A673 (cell line): ENCODE results near the gene TCTN1. TPM values are rescaled to one million over a fixed set of nuclear protein-coding genes. Genes with fewer than 3 reads are reported as not detected.
A peak's percentile ranks its signal among the peaks of the same experiment; 100 is the strongest.

Source experiments
- BruUV-seq: library from RNA; stranded (reverse); fragments of 400-500 nt; replicated peaks from 2 replicates; lab custom pipeline; 2021; lab: Mats Ljungman, UMichigan
- CTCF ChIA-PET: fragments of 300-600 bp; sonication (Branson Sonifier 250); formaldehyde crosslinking; loops from one replicate; lab custom pipeline; 2022; ENCODE audit warnings: antibody characterized with exemption; lab: Charles Lee
- POLR2A ChIA-PET: fragments of 300-600 bp; sonication (Branson Sonifier 250); formaldehyde crosslinking; loops from one replicate; lab custom pipeline; 2022; ENCODE audit warnings: antibody characterized with exemption; ENCODE audit not compliant: low non-redundant PET; lab: Charles Lee
- DNase-seq: peaks from one replicate; pipeline ENCODE4 v3.0.0-alpha.2; 2015; ENCODE audit warnings: low spot score
- H3K27ac ChIP-seq: fragments of 200-600 bp; sonication (generic); 2 replicates; pipeline ENCODE4 v1.5.1; 2016; ENCODE audit warnings: mixed run types, low read depth, mild to moderate bottlenecking, mixed read lengths, antibody characterized with exemption, low read length; ENCODE audit not compliant: poor library complexity, severe bottlenecking
- H3K27me3 ChIP-seq: fragments of 200-600 bp; sonication (generic); replicated peaks from 2 replicates; pipeline ENCODE4 v1.6.1; 2017; ENCODE audit warnings: mixed run types, low read depth, mild to moderate bottlenecking, mixed read lengths, antibody characterized with exemption, low read length; ENCODE audit not compliant: insufficient read depth, poor library complexity
- H3K36me3 ChIP-seq: fragments of 200-600 bp; sonication (generic); 2 replicates; pipeline ENCODE4 v1.6.1; 2016; ENCODE audit warnings: mixed run types, mild to moderate bottlenecking, mixed read lengths, antibody characterized with exemption, low read length; ENCODE audit not compliant: insufficient read depth, poor library complexity, severe bottlenecking
- H3K4me1 ChIP-seq: fragments of 200-600 bp; sonication (generic); 2 replicates; pipeline ENCODE4 v1.6.1; 2017; ENCODE audit warnings: mixed run types, mild to moderate bottlenecking, mixed read lengths, antibody characterized with exemption, low read length; ENCODE audit not compliant: insufficient read depth, poor library complexity, severe bottlenecking
- H3K4me3 ChIP-seq: fragments of 200-600 bp; sonication (generic); 2 replicates; pipeline ENCODE4 v1.5.1; 2016; ENCODE audit warnings: low read depth, mixed run types, mild to moderate bottlenecking, mixed read lengths, low read length; ENCODE audit not compliant: poor library complexity, severe bottlenecking
- H3K9me3 ChIP-seq: fragments of 200-600 bp; sonication (generic); 2 replicates; pipeline ENCODE4 v1.6.1; 2016; ENCODE audit warnings: mixed run types, low read depth, mild to moderate bottlenecking, mixed read lengths, antibody characterized with exemption, low read length; ENCODE audit not compliant: poor library complexity, severe bottlenecking
- EZH2 ChIP-seq: fragments of 200-600 bp; sonication (generic); IDR thresholded peaks from 2 replicates; pipeline ENCODE4 v1.6.1; 2017; ENCODE audit warnings: borderline replicate concordance, low read depth, mild to moderate bottlenecking, mixed read lengths, antibody characterized with exemption, low read length; ENCODE audit not compliant: poor library complexity, severe bottlenecking
- intact Hi-C: fragments of 100-400 bp; cut with micrococcal nuclease; formaldehyde crosslinking; loops from one replicate; pipeline ENCODE4 v1.10.0; 2022; ENCODE audit not compliant: unreplicated experiment
- total RNA-seq: library from RNA; stranded (reverse); gene quantifications from 2 replicates; pipeline ENCODE4 v1.2.3, GENCODE V29; 2021
- TF ChIP-seq, protein P1 (sequence below): fragments of 300-800, 200-600 bp; sonication (generic); conservative IDR thresholded peaks from 2 replicates; pipeline ENCODE4 v1.5.1; 2017; ENCODE audit warnings: low read depth, mild to moderate bottlenecking, antibody characterized with exemption, low read length, moderate library complexity, mixed read lengths

Gene TCTN1
- total RNA-seq, 1 experiment from 2014 or later = 38.8 TPM

GRCh38 chr12:110686294-110686903 is 72.5 kb downstream of the TCTN1 start:
- BruUV-seq = no TSS peak
- intact Hi-C loops = no loop called here

GRCh38 chr12:110687396-110688169 is 73.7 kb downstream of the TCTN1 start:
- Histone ChIP-seq H3K9me3 (no peaks in the 10 kb centered on the region), H3K4me3 (no peak overlapping the region), H3K27me3 (no peaks in the 10 kb centered on the region), H3K4me1 (peaks cover 4% of the 10 kb centered on the region), H3K36me3 (no peaks in the 10 kb centered on the region), H3K27ac (no peak overlapping the region)
- ChIA-PET POLR2A (no interaction called here), CTCF (no interaction called here)
- TF ChIP-seq, protein P1, sequence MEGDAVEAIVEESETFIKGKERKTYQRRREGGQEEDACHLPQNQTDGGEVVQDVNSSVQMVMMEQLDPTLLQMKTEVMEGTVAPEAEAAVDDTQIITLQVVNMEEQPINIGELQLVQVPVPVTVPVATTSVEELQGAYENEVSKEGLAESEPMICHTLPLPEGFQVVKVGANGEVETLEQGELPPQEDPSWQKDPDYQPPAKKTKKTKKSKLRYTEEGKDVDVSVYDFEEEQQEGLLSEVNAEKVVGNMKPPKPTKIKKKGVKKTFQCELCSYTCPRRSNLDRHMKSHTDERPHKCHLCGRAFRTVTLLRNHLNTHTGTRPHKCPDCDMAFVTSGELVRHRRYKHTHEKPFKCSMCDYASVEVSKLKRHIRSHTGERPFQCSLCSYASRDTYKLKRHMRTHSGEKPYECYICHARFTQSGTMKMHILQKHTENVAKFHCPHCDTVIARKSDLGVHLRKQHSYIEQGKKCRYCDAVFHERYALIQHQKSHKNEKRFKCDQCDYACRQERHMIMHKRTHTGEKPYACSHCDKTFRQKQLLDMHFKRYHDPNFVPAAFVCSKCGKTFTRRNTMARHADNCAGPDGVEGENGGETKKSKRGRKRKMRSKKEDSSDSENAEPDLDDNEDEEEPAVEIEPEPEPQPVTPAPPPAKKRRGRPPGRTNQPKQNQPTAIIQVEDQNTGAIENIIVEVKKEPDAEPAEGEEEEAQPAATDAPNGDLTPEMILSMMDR = no peak
- TF ChIP-seq EZH2 = no peak
- BruUV-seq = no TSS peak
- intact Hi-C loops = no loop called here
- no peak for DNase-seq

More at GRCh38 chr12:110686294-110686903, 72.5 kb downstream of the TCTN1 start:
- H3K4me3 ChIP-seq = no peak overlapping the region
- no peaks in the 10 kb centered on the region for H3K36me3 ChIP-seq
- H3K27me3 ChIP-seq = no peaks in the 10 kb centered on the region
- peaks cover 4% of the 10 kb centered on the region for H3K4me1 ChIP-seq
- ChIA-PET CTCF (no interaction called here), POLR2A (no interaction called here)
- H3K9me3 ChIP-seq = no peaks in the 10 kb centered on the region
- DNase-seq = no peak
- no peak overlapping the region for H3K27ac ChIP-seq
- TF ChIP-seq, protein P1 = no peak
- no peak for TF ChIP-seq EZH2

- intact Hi-C loops = no loop called here
- H3K27ac ChIP-seq = no peak within 1 kb of the TSS
- BruUV-seq = no TSS peak
- ChIA-PET POLR2A (no interaction called here), CTCF (no interaction called here)
- no peak for TF ChIP-seq EZH2
- TF ChIP-seq, protein P1 = no peak
- no peak for DNase-seq
- no peaks in the 10 kb centered on the region for H3K9me3 ChIP-seq
- H3K36me3 ChIP-seq = no peaks in the 10 kb centered on the region
- peaks cover 11% of the 10 kb centered on the region for H3K4me1 ChIP-seq
- no peaks in the 10 kb centered on the region for H3K27me3 ChIP-seq
- H3K4me3 ChIP-seq = peak within 1 kb of the TSS; percentile 55
Measured at GRCh38 chr12:110688446-110689280, 74.7 kb downstream of the TCTN1 start, which contains the start of gene HVCN1. Gene HVCN1, minus strand, starts transcription at chr12:110689115. Its CDS starts 5,870 bp downstream, at chr12:110683245.
